Brain microvascular endothelial cell (primary cell): ENCODE measurements around the gene PNPLA1.

Experiments used
- DNase-seq: peaks from one replicate; pipeline ENCODE4 v3.0.0-alpha.2; 2020
- H3K27ac ChIP-seq: fragments of 250-450 bp; sonication (Bioruptor Pico); 2 replicates; pipeline ENCODE4 v1.5.1; 2020; ENCODE audit warnings: mild to moderate bottlenecking, moderate library complexity
- H3K27me3 ChIP-seq: fragments of 250-450 bp; sonication (Bioruptor Pico); replicated peaks from 2 replicates; pipeline ENCODE4 v1.5.1; 2020; ENCODE audit warnings: mild to moderate bottlenecking
- H3K36me3 ChIP-seq: fragments of 250-450 bp; sonication (Bioruptor Pico); replicated peaks from 2 replicates; pipeline ENCODE4 v1.5.1; 2020; ENCODE audit warnings: mild to moderate bottlenecking
- H3K4me3 ChIP-seq: 2 replicates; pipeline ENCODE4 v1.5.1; 2011; ENCODE audit warnings: low read depth, mild to moderate bottlenecking, control low read depth, low read length, moderate library complexity
- in situ Hi-C: cut with HindIII; loops from 2 replicates; pipeline ENCODE4 v1.10.0; 2017; ENCODE audit warnings: low sequenced_read_pairs, low pct_ligation_motif_present
- TF ChIP-seq, protein P1 (sequence below): IDR thresholded peaks from 2 replicates; pipeline ENCODE4 v1.5.1; 2011; ENCODE audit warnings: low read depth, mild to moderate bottlenecking, moderate library complexity, low read length, control low read depth, inconsistent platforms; ENCODE audit errors: missing control alignments

The PNPLA1 gene

GRCh38 chr6:36266913-36267644 lies 2.8 kb upstream of the PNPLA1 start:
- no peak for DNase-seq
- H3K36me3 ChIP-seq: no peaks in the 10 kb centered on the region
- no peak overlapping the region for H3K27ac ChIP-seq
- TF ChIP-seq, protein P1, sequence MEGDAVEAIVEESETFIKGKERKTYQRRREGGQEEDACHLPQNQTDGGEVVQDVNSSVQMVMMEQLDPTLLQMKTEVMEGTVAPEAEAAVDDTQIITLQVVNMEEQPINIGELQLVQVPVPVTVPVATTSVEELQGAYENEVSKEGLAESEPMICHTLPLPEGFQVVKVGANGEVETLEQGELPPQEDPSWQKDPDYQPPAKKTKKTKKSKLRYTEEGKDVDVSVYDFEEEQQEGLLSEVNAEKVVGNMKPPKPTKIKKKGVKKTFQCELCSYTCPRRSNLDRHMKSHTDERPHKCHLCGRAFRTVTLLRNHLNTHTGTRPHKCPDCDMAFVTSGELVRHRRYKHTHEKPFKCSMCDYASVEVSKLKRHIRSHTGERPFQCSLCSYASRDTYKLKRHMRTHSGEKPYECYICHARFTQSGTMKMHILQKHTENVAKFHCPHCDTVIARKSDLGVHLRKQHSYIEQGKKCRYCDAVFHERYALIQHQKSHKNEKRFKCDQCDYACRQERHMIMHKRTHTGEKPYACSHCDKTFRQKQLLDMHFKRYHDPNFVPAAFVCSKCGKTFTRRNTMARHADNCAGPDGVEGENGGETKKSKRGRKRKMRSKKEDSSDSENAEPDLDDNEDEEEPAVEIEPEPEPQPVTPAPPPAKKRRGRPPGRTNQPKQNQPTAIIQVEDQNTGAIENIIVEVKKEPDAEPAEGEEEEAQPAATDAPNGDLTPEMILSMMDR: no peak
- in situ Hi-C loops: no loop called here
- H3K27me3 ChIP-seq: peaks cover 2% of the 10 kb centered on the region
- no peak overlapping the region for H3K4me3 ChIP-seq

GRCh38 chr6:36267731-36268477 lies 2.0 kb upstream of the PNPLA1 start:
- in situ Hi-C loops: no loop called here
- TF ChIP-seq, protein P1: no peak
- no peak overlapping the region for H3K4me3 ChIP-seq
- H3K36me3 ChIP-seq: no peaks in the 10 kb centered on the region
- no peak for DNase-seq
- H3K27ac ChIP-seq: no peak overlapping the region
- peaks cover 2% of the 10 kb centered on the region for H3K27me3 ChIP-seq

GRCh38 chr6:36268478-36269275 lies 1.2 kb upstream of the PNPLA1 start:
- H3K27ac ChIP-seq: no peak overlapping the region

DNA sequence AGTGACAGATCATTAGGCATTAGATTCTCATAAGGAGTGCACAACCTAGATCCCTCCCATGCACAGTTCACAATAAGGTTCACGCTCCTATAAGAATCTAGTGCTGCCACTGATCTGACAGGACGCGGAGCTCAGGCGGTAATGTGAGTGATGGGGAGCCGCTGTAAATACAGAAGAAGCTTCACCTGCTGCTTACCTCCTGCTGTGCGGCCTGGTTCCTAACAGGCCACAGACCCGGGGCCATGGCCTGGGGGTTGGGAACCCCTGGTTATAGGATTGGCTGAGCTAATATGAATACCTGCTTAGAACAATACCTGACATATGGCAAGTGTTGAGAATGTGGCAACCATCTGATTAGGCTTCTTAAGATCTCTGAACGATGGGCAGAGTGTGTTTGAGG lies 2.4 kb downstream of the PNPLA1 start:
- no peak overlapping the region for H3K4me3 ChIP-seq
- TF ChIP-seq, protein P1: no peak
- no peak for DNase-seq
- H3K27ac ChIP-seq: no peak overlapping the region
- in situ Hi-C loops: no loop called here
- H3K36me3 ChIP-seq: no peaks in the 10 kb centered on the region
- peaks cover 10% of the 10 kb centered on the region for H3K27me3 ChIP-seq

More at GRCh38 chr6:36268478-36269275, 1.2 kb upstream of the PNPLA1 start:
- TF ChIP-seq, protein P1: no peak
- Histone ChIP-seq H3K4me3 (no peak overlapping the region), H3K36me3 (no peaks in the 10 kb centered on the region), H3K27me3 (peaks cover 2% of the 10 kb centered on the region)
- in situ Hi-C loops: no loop called here
- peak; percentile 9 for DNase-seq

DNA sequence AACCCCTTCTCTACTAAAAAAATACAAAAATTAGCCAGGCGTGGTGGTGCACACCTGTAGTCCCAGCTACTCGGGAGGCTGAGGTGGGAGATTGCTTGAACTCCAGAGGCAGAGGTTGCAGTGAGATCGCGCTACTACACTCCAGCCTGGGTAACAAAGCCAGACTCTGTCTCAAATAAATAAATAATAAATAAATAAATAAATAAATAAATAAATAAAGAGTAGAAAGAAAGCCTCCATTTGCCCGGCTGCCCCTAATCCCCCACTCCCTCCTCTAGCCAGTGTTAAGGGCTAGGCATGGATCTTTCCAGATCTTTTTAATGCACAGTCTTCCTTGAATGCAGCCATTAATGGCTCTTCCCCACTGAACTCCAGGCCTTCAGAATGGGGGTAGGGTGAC lies 3.2 kb downstream of the PNPLA1 start:
- in situ Hi-C loops: no loop called here
- DNase-seq: no peak
- no peak overlapping the region for H3K27ac ChIP-seq
- peaks cover 15% of the 10 kb centered on the region for H3K27me3 ChIP-seq
- H3K4me3 ChIP-seq: no peak overlapping the region
- TF ChIP-seq, protein P1: no peak
- H3K36me3 ChIP-seq: no peaks in the 10 kb centered on the region
